Endometrial microvascular endothelial cells (primary cell): ENCODE data around the gene BUD23. TPM values are rescaled to one million over a fixed set of nuclear protein-coding genes. Genes with fewer than 3 reads are reported as not detected.
"Not testable (repeated sequence)": the region's sequence is repeated elsewhere in the genome, so short reads cannot be mapped to it uniquely, and the experiment has no call there.

Experiments used
- in situ Hi-C: cut with HindIII; loops from 2 replicates; pipeline ENCODE4 v1.10.0; 2017; ENCODE audit warnings: low sequenced_read_pairs, low pct_unique_long_range_greater_than_20kb; ENCODE audit errors: inconsistent ontology term
- total RNA-seq: library from RNA; depleted of rRNA; stranded (reverse); fragments of >200 nt; gene quantifications from one replicate; pipeline ENCODE4 v1.2.3, GENCODE V29; 2015; ENCODE audit errors: inconsistent ontology term

The BUD23 gene
- total RNA-seq, 1 donor from 2014 or later, result 72.6 TPM

DNA sequence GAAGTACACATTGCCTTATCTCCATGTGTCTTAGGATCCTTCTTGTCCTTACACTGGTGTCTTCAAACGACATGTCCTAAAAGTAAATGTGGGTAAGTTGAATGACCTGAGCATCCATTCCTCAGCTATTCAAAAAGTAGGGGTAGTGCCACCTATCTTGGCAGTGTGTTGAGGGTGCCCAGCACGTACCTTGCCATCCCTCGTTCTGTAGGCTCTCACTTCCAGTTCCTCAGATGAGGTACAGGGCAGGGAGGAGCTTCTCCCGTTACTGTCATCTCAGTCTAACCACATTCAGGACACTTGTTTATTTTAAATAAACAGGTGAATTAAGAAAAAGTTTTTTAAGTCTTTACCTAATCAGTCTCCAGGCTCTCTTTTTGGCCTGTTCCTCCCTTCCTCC lies 13.0 kb downstream of the BUD23 start:
- in situ Hi-C loops, result no loop called here

DNA sequence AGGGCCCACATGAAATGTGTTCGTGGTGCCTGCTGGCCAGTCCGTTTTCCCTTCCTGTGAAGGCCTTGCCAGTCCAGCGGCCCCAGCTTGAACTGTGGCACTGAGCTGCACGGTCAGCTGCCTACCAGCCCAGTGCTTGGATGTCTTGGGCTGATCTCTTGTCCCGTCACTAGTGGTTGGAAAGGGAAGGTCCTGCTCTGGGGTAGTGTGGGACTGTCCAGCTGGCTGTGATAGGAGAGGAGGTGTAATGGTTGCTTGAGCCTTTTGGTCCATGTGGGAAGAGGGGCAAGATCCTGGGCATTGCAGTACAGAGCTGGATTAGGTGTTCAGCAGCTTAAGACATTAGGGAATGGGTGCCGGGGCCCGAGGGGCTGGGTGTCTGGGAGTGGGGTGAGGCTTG lies 15.0 kb downstream of the BUD23 start:
- in situ Hi-C loops, result no loop called here

DNA sequence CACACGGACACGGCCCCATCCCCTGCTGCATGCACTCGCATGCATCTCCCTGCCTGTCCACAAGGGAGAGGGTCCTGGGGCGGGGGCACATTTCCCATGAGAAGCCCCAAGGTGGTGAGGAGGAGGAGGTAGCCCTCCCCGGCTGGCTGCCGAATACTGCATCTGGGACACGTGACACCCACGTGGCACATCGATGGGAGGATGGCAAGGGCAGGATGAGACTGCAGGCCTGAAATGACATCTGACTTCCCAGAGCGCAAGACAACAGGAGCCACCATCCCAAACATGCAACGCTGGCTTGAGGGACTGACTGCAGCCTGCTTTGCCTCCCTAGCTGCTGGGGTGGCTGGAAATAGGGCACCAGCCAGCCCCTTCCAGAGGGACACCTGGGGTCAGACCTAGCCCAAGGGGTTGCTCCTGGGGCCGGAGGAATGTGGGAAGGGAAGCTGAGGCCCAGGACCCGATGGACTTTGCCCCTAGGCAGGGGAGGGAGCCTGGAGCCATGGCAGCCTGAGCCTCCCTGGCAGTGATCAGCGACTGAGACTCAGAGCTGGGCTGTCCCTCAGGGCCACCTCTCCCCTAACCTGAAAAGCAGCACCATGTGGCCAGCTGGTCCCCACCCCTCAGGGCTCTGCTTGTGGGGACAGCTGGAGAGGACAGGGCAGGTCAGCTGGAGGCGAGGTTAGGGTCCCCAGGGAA lies 16.1 kb downstream of the BUD23 start:
- in situ Hi-C loops, result no loop called here

DNA sequence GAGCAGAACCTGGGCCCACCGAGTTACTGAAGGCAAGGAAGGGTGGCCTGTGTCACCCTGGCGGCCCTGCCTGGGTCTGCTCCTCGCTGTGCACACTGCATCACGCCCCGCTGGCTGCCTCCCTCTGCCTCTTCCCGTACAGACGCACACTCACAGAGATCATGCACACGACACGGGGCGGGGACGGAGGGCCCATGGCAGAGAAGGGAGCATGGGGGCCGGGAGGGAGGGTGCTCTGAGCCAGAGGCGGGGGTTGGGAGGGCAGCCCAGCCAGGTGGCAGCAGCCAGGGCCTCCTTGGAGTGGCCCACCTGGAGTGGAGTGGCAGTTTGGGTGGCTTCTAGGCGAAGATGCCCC lies 16.6 kb downstream of the BUD23 start:
- in situ Hi-C loops, result no loop called here

DNA sequence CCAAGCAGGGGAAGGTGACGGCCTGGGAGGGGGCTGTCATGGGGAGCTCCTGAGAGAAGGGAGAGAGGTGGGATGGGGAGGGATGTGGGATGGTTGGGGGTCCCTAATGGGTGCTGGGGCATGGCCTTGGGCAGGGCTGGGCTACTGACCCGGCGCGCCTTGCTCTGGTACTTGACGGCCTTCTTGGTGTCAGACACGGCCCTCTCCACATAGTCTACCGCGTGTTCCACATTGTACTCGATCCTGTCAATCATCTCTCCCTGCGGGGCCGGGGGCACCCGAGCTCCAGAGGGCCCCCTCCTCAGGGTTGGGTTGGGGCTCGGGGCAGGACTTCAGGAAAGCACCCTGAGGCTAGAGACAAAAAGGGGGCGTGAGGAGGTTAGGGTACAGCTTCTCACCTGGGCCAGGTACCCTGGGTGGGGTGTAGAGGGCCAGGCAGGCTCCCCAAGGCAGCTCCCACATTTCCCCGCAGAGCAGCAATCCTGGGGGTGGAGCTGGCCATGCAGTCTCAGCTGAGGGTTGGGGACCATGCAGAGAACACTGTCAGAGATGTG lies 17.3 kb downstream of the BUD23 start:
- in situ Hi-C loops, result no loop called here

DNA sequence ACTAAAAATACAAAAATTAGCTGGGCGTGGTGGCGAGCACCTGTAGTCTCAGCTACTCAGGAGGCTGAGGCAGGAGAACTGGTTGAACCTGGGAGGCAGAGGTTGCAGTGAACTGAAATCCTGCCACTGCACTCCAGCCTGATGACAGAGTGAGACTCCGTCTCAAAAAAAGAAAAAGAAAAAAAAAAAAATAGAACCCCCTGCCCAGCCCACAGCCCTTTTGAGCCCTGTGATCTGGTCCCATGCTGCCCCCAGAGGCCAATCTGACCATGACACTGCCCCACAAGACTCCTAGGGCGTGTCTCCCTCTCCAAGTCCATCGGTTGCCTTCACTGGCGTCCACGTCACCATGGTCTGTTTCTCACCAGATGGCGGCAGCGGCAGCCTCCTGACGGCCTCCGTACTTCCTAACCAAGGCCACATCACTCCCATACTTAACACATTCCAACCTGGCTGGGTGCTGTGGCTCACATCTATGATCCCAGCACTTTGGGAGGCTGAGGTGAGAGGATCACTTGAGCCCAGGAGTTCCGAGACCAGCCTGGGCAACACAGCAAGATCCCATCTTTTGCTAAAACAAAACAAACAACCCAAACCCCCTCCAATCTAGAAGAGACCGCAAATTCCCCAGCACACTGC lies 18.1 kb downstream of the BUD23 start:
- in situ Hi-C loops, result no loop called here

DNA sequence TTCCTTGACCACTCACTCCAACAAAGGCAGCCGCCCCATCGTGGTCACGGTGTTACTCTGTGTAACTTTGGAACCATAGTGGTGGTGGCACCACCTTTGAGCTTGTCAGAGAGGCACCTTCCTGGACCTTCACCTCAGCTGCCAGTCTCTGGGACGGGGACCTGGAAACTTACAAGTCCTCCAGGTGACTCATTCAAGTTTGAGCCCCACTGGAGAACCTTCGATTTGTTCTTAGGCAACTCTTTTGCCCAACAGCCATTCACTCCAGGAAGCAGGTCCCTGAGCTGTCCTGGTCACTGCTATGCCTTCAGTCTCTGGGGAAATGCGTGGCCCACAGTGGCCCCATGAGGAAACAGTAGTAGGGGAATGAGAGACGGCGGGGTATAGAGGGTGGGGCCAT lies 18.8 kb downstream of the BUD23 start:
- in situ Hi-C loops, result no loop called here

DNA sequence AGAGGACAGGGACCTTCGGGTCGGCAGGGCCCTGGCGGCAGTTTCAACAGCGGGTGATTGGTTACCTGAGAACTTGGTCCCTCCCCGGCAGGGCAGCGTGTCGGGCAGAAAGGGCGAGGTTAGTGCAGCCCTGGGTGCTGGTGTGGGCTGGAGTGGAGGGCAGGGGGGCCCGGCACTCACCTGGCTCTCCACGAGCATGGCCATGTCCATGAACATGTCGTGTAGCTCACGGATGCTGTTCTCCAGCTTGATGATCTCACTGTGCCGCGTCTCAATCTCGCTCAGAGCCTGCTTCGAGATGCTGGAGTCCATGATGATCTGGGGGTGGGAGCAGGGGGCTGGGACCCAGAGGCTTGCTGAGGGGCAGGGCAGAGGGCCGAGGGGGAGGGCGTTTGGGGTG lies 19.3 kb downstream of the BUD23 start:
- in situ Hi-C loops, result no loop called here

DNA sequence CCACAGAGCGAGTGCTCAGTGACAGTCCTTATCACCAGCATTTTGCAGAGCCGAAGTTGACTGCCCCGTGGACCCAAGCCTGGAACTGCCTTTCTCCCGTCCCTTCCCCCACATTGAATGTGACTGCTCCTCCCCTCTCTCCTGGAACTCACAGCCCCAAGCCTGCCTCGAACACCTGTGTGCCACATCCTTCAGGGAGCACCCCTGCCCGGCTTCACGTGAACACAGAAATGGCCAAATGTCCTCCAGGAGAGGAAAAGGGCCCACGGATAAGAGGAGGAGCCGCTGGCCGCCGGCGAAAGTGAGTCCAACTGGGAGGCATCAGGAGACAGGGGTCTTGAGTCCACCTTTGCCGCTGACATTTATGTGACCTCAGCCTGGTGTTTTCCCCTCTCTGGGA lies 19.8 kb downstream of the BUD23 start:
- in situ Hi-C loops, result no loop called here

DNA sequence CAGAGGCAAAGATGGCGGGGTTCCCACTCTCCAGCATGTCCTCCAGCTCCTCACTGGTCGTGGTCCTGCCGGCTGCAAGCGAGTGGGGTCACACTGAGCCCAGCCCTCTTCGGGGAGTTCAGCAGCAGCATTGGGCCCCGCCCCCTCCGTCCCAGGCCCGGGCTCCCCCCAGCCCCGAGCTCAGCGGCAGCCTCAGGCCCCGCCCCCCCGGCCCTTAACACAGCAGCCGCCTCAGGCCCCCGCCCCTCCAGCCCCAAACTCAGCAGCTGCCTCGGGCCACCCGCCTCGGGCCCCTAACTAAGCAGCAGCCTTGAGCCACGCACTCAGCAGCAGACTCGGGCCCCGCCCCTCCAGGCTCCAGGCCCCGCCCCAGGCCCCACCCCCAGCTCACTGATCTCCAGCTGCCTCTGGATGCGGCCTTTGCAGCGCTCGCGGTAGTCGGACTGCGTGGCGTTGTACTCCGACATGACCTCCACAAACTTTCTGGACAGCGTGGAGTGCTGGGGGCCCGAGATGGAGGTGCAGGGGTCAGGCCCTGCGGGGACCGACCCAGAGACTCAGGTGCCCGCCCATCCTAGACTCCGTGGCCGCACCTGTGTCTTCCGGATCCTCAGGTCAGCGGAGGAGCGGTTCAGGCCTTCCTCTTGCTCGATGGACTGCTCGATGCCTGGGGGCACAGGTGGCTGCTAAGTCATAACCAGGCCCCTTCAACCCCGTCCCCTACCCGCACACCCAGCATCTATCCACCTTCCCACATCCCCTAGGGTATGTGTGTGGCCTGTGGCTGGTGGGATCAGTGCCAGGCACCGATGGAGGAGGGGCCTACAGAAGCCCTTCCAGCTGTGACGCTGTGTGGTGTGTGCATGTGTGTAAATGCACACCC lies 20.6 kb downstream of the BUD23 start:
- in situ Hi-C loops, result no loop called here

DNA sequence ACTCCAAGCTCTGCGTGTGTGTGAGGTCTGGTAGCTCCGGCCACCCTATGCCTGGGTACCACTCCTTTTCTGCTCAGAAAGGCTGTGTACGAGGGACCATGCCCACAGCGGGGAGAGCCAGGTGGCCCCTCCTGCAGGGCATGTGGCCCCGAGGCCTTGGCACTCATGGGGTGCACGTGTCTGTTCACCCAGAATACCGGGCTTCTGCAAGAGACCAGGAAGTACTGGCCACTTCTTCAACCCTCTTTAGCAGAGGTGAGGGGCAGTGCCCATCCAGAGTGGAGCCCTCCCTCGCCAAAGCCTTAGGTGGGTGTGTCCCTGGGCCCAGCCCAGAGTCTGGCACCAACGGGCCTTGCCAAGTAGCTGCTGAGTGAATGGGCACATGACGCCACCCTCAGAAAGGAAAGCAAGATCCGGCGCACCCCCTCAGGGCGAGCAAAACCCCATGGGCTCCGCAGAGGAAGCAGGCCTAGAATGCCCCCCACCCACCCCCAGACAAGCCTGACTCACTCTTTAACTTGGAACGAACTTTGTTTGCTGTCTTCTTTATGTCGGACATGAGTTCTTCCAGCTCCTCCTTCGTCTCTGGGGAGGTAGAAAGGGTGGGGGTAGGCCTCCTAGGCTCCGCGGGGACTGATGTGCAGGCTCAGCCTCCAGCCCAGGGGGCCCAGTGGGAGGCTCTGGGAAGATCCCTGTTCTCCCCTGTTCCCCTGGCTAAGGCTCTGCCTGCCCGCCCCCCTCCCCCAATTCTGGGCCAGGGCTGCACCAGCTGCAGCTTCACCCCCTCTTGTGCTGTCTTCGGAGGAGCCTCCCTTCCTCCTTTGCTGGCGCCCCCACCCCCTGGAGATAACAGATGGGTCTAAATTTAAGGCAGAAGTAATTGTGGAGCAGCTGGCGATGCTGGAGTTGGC lies 21.5 kb downstream of the BUD23 start:
- in situ Hi-C loops, result no loop called here

DNA sequence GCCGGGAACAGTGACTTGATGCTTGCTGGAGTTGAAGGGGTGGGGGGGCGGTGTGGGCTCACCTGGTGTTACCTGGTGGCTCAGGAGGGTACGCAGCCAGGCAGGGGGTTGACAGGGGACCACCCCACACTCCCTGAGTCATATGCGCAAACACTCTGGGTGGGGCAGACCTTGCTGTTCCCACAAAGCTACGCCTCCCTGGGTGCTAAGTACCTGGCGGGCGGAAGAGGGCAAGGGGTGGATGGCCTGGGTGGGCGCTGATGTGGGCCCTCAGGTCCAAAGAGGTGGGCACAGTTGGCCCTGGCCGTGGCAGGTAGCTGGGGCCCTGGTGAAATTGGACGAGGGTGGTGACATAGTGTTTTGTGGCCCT lies 22.1 kb downstream of the BUD23 start:
- in situ Hi-C loops, result no loop called here

DNA sequence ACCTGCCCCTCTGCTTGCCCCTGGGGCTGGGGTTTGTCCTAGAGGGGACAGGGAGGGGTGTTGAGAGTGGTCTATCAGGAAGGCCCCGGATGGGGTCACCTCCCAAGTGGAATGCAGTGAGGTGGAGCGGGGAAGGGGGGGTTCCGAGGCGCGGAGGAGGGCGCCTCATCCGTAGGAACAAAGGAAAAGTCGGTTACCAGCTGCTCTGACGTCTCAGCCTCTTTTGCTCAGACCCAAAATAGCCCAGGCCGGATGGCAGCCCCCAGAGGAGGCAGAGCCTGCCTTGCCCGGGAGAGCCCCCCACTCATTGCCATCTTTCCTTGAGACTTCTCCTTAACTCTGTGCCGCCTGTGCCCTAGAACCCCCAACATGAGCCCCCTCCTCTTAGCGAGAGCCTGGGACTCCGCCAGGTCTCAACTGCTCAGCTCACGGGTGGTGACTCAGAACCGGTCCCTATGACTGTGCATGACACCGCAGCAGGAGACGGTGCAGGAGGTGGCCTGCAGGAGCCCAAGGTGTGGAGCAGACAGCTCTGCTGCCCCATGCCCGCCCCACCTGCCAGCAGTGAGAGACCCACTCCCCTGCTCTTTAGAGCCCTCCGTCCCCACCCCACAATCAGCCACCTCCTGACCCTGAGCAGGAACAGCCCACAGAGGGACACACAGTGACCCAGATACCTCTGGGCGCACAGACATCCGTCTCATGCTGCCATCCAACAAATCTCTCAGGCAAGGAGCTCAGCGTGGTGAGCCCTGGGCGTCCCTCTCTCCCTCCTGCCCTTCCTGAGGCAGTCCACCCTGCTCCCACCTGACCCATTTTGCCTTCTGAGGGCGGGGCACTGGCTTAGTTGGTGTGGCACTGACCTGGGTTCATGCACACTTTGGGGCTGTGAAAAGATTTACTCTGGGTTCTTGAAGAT lies 23.0 kb downstream of the BUD23 start:
- in situ Hi-C loops, result no loop called here

DNA sequence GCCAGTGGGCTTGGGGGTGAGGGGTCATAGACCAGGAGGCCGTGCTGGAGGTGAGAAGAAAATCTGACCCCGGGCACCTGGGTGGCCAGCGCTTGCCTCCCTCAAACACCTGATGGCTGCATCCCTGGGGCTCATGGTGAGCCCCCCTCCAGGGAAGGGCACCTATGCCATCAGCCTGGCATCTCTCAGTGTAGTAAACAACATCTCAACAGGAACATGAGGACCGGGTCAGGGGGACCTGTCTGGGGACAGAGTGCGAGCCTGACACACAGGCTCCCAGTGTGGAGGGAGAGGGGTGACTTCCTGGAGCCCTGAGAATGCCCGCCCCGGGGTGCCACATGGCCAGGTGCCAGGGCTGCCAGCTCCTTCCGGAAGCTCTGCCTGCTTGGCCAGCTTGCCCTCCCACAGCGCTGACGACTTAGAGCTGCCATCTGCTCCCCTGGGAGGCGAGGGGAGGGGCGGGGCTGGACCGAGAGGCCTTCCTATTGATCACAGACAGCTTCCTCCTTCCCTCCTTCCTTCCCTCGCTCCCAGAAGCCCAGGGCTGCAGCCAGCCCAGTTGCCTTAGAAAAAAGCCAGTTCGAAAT lies 23.7 kb downstream of the BUD23 start:
- in situ Hi-C loops, result no loop called here

DNA sequence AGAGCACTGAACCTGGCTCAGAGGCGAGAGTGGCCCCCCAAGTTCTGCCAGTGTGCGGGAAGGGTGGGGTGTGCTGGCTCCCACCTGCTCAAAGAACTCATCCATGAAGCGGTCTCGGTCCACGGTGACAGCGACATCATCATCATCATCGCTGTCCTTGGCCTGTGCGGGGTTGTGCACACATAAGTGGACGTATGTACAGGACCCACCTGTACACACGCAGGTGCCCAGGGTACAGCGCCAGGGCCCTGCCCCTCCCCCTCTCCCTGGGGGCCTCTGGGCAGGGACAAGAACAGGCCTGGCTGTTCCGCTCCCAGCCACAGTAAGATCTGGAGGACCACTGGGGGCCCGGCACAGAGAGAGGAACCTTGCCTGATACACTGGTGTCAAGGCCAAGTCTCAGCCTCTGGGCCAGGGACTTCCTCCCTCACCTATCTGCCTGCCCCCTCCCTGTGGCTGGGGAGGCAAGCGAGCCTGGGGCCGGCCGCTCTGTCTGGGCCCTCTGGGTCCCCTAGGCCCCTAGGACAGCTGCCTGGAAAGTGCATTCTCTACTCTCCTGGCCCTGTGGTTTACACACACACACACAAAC lies 25.7 kb downstream of the BUD23 start:
- in situ Hi-C loops, result no loop called here

DNA sequence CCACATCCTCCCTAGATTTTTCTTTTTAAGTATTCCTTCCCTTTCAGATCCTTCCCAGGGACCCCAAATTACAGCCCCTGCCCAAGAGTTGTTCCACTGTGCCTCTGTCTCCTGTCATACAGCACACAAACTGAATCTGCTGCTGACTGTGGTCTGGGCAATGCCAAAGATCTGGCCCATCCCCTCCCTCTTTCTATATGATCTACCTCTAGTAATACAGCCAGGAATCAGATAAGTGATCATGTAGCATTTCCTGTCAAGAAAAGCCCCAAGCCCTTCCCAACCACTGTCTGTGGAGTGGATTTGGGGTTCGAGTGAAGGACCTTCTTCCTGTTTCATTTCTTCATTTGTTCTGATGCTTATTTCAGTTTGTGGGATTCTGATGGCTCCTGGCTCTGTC lies 29.4 kb downstream of the BUD23 start:
- in situ Hi-C loops, result no loop called here

DNA sequence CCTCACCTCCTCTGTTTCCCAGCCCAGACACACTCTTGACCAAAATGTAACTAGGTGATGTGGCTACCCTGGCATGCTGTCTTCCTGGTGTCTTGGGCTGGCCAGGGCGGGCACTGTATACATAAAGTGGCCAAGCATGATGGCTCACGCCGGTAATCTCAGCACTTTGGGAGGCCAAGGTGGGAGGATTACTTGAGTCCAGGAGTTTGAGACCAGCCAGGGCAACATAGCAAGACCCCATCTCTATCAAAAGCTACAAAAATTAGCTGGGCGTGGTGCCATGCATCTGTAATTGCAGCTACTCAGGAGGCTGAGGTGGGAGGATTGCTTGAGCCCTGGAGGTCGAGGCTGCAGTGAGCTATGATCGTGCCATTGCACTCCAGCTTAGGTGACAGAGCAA lies 29.9 kb downstream of the BUD23 start:
- in situ Hi-C loops, result not testable (repeated sequence)
